OCI-LY3 (cell line): ENCODE measurements around the gene ZNF496.

Experiments used
- EZH2phosphoT487 ChIP-seq: fragments of 200-600 bp; shearing (Covaris generic); IDR thresholded peaks from 2 replicates; pipeline ENCODE4 v1.6.1; 2018; ENCODE audit warnings: antibody characterized with exemption, mixed run types, low read depth
- TF ChIP-seq, protein P1 (sequence below): fragments of 200-600, 300-600 bp; sonication (generic); IDR thresholded peaks from 2 replicates; pipeline ENCODE4 v1.5.1; 2014; ENCODE audit warnings: antibody characterized with exemption, low read length, low read depth

DNA sequence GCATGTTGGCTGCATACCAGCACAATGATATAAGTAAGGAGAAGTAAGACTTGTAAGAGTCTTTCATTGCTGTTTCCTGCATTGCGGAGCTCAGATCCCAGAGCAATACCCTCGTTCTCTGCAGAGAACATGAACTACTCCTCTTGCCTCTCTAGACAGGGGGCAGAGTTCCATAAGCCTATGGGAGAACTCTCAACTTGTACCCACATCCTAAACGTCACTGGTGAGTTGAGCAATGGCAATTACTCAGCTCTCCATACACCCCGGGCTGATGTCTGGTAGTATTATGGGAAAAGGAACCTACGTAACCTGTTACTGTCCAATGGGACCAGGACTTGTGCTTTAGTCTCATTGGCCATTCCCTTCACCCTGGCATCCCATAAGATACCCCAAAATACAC, 27.3 kb upstream of the ZNF496 start:
- TF ChIP-seq, protein P1, sequence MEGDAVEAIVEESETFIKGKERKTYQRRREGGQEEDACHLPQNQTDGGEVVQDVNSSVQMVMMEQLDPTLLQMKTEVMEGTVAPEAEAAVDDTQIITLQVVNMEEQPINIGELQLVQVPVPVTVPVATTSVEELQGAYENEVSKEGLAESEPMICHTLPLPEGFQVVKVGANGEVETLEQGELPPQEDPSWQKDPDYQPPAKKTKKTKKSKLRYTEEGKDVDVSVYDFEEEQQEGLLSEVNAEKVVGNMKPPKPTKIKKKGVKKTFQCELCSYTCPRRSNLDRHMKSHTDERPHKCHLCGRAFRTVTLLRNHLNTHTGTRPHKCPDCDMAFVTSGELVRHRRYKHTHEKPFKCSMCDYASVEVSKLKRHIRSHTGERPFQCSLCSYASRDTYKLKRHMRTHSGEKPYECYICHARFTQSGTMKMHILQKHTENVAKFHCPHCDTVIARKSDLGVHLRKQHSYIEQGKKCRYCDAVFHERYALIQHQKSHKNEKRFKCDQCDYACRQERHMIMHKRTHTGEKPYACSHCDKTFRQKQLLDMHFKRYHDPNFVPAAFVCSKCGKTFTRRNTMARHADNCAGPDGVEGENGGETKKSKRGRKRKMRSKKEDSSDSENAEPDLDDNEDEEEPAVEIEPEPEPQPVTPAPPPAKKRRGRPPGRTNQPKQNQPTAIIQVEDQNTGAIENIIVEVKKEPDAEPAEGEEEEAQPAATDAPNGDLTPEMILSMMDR = no peak
- no peak for TF ChIP-seq EZH2phosphoT487
